Breast epithelium (tissue), 3 donors: Measurements from ENCODE around the gene LMNTD2.

ENCODE experiments used
- CTCF ChIP-seq, 3 donors: fragments of 450-650 bp; IDR thresholded peaks; one replicate each; pipeline ENCODE4 v1.5.1; 2016 to 2017; ENCODE audit warnings: antibody characterized with exemption in 3 of 3, mild to moderate bottlenecking in 3 of 3, moderate library complexity in 3 of 3
- POLR2A ChIP-seq: fragments of 450-650 bp; IDR thresholded peaks from one replicate; pipeline ENCODE4 v1.6.1; 2016; ENCODE audit warnings: antibody characterized with exemption, mild to moderate bottlenecking, moderate library complexity

- TF ChIP-seq CTCF (IDR thresholded peaks at IDR 0.05) (no peak), POLR2A (no peak)
Observed at GRCh38 chr11:541433-541885, 19.1 kb downstream of the LMNTD2 start.
